ENCODE data around the gene ZNF750. TPM values are rescaled to one million over a fixed set of nuclear protein-coding genes. Genes with fewer than 3 reads are reported as not detected.

The ZNF750 gene
- total RNA-seq, 1 experiment from 2014 or later = not detected

GRCh38 chr17:82826211-82826610, 13.6 kb downstream of the ZNF750 start:
- intact Hi-C loops (cut with micrococcal nuclease; ENCODE audit: unreplicated experiment) = no loop called here
- Histone ChIP-seq H3K4me1 (ENCODE audit: insufficient read depth, low read length, poor library complexity, severe bottlenecking) (peaks cover 15% of the 10 kb centered on the region), H3K27me3 (replicated peaks; ENCODE audit: insufficient read depth, low read depth, low read length, poor library complexity) (no peaks in the 10 kb centered on the region), H3K4me3 (ENCODE audit: low read depth, low read length, poor library complexity, severe bottlenecking) (no peak overlapping the region), H3K27ac (ENCODE audit: low read depth, low read length, poor library complexity, severe bottlenecking) (no peak overlapping the region), H3K36me3 (ENCODE audit: insufficient read depth, low read length, poor library complexity, severe bottlenecking) (peaks cover 2% of the 10 kb centered on the region), H3K9me3 (ENCODE audit: low read depth, low read length, poor library complexity, severe bottlenecking) (no peaks in the 10 kb centered on the region)
- CTCF ChIA-PET = no interaction called here
- no peak for TF ChIP-seq CTCF (conservative IDR thresholded peaks at IDR 0.05; ENCODE audit: low read depth, low read length)
- TF ChIP-seq EZH2 (IDR thresholded peaks at IDR 0.05; ENCODE audit: borderline replicate concordance, low read depth, low read length, poor library complexity, severe bottlenecking) = no peak
- POLR2A ChIA-PET (ENCODE audit: low non-redundant PET) = no interaction called here
- BruUV-seq (replicated peaks) = no TSS peak
- DNase-seq (ENCODE audit: low spot score) = no peak

GRCh38 chr17:82825540-82826124, 14.2 kb downstream of the ZNF750 start:
- Histone ChIP-seq H3K4me3 (ENCODE audit: low read depth, low read length, poor library complexity, severe bottlenecking) (no peak overlapping the region), H3K4me1 (ENCODE audit: insufficient read depth, low read length, poor library complexity, severe bottlenecking) (peaks cover 9% of the 10 kb centered on the region), H3K27me3 (replicated peaks; ENCODE audit: insufficient read depth, low read depth, low read length, poor library complexity) (no peaks in the 10 kb centered on the region), H3K27ac (ENCODE audit: low read depth, low read length, poor library complexity, severe bottlenecking) (no peak overlapping the region), H3K9me3 (ENCODE audit: low read depth, low read length, poor library complexity, severe bottlenecking) (peaks cover 2% of the 10 kb centered on the region), H3K36me3 (ENCODE audit: insufficient read depth, low read length, poor library complexity, severe bottlenecking) (peaks cover 5% of the 10 kb centered on the region)
- CTCF ChIA-PET = no interaction called here
- TF ChIP-seq CTCF (conservative IDR thresholded peaks at IDR 0.05; ENCODE audit: low read depth, low read length) = no peak
- TF ChIP-seq EZH2 (IDR thresholded peaks at IDR 0.05; ENCODE audit: borderline replicate concordance, low read depth, low read length, poor library complexity, severe bottlenecking) = no peak
- no peak for DNase-seq (ENCODE audit: low spot score)
- POLR2A ChIA-PET (ENCODE audit: low non-redundant PET) = no interaction called here
- intact Hi-C loops (cut with micrococcal nuclease; ENCODE audit: unreplicated experiment) = no loop called here
- no TSS peak for BruUV-seq (replicated peaks)

GRCh38 chr17:82823004-82823403, 16.8 kb downstream of the ZNF750 start:
- intact Hi-C loops (cut with micrococcal nuclease; ENCODE audit: unreplicated experiment) = no loop called here
- Histone ChIP-seq H3K4me3 (ENCODE audit: low read depth, low read length, poor library complexity, severe bottlenecking) (no peak overlapping the region), H3K36me3 (ENCODE audit: insufficient read depth, low read length, poor library complexity, severe bottlenecking) (peaks cover 25% of the 10 kb centered on the region), H3K9me3 (ENCODE audit: low read depth, low read length, poor library complexity, severe bottlenecking) (peaks cover 9% of the 10 kb centered on the region), H3K27ac (ENCODE audit: low read depth, low read length, poor library complexity, severe bottlenecking) (no peak overlapping the region), H3K27me3 (replicated peaks; ENCODE audit: insufficient read depth, low read depth, low read length, poor library complexity) (no peaks in the 10 kb centered on the region), H3K4me1 (ENCODE audit: insufficient read depth, low read length, poor library complexity, severe bottlenecking) (no peaks in the 10 kb centered on the region)
- no peak for TF ChIP-seq EZH2 (IDR thresholded peaks at IDR 0.05; ENCODE audit: borderline replicate concordance, low read depth, low read length, poor library complexity, severe bottlenecking)
- TF ChIP-seq CTCF (conservative IDR thresholded peaks at IDR 0.05; ENCODE audit: low read depth, low read length) = no peak
- no TSS peak for BruUV-seq (replicated peaks)
- no peak for DNase-seq (ENCODE audit: low spot score)
- CTCF ChIA-PET = no interaction called here
- POLR2A ChIA-PET (ENCODE audit: low non-redundant PET) = no interaction called here
